GM12874 (cell line): ENCODE results near the gene DRP2.

Source experiments
- TF ChIP-seq, protein P1 (sequence below): IDR thresholded peaks from 2 replicates; pipeline ENCODE4 v1.5.1; 2011; ENCODE audit warnings: low read depth, mild to moderate bottlenecking, control low read depth, low read length, moderate library complexity; ENCODE audit not compliant: insufficient read depth

DRP2 gene

GRCh38 chrX:101257448-101258258 lies 38.1 kb downstream of the DRP2 start:
- TF ChIP-seq, protein P1, sequence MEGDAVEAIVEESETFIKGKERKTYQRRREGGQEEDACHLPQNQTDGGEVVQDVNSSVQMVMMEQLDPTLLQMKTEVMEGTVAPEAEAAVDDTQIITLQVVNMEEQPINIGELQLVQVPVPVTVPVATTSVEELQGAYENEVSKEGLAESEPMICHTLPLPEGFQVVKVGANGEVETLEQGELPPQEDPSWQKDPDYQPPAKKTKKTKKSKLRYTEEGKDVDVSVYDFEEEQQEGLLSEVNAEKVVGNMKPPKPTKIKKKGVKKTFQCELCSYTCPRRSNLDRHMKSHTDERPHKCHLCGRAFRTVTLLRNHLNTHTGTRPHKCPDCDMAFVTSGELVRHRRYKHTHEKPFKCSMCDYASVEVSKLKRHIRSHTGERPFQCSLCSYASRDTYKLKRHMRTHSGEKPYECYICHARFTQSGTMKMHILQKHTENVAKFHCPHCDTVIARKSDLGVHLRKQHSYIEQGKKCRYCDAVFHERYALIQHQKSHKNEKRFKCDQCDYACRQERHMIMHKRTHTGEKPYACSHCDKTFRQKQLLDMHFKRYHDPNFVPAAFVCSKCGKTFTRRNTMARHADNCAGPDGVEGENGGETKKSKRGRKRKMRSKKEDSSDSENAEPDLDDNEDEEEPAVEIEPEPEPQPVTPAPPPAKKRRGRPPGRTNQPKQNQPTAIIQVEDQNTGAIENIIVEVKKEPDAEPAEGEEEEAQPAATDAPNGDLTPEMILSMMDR: no peak

GRCh38 chrX:101258259-101258581 lies 38.6 kb downstream of the DRP2 start:
- TF ChIP-seq, protein P1: no peak

- TF ChIP-seq, protein P1: peak; percentile 25
Measured at GRCh38 chrX:101260435-101260834, 40.8 kb downstream of the DRP2 start.

DNA sequence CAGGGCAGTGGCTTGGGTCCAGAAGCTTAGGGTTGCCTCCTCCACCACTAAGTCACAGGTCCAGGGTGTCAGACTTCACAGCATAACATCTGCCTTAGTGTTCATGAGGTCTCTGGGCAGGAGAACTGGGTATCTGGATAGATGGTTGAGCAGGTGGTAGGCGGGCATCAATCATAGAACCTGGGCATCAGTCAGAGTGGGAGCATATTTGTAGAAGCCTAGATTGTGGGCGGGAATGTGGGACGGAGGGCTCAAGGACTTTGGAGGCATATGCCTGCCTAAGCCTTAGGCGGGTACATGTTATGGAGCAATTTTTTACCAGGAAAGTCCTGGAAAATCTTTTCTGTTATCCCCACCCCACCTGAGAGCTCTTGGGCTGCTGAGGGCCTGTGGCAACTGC lies 43.0 kb downstream of the DRP2 start:
- TF ChIP-seq, protein P1: no peak

DNA sequence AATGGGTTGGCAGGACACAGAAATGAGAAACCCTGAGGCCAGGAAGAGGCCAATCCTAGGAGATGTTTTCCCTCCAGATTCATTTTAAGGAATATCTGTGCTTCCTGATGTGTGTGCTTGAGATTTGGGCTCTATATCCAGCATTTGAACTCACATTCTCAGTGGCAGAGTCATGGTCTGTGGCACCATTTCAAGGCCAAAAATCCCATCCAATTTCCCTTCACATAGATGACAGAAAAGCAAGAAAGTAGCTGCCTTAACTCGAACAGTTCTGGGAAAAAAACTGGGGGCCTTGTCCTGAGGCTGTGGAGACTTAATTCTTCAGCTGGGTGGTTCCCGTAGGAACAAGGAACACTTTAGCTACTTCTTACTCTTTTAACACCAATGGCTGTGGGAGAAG lies 44.2 kb downstream of the DRP2 start:
- TF ChIP-seq, protein P1: no peak

GRCh38 chrX:101265869-101266428 lies 46.4 kb downstream of the DRP2 start:
- TF ChIP-seq, protein P1: no peak

DNA sequence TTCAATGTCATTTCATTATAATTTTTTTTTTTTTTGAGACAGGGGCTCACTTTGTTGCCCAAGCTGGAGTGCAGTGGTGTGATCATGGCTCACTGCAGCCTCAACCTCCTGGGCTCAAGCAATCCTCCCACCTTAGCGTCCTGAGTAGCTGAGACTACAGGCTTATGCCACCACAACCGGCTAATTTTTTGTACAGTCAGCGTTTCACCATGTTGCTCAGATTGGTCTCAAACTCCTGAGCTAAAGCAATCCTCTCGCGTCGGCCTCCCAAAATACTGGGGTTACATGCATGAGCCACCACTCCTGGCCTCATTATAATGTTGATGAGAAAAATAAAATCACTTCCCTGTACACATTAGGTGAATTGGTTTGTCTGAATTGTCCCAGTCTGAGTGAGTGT lies 54.6 kb downstream of the DRP2 start:
- TF ChIP-seq, protein P1: no peak
